ENCODE results near the gene PRDX2. TPM values are rescaled to one million over a fixed set of nuclear protein-coding genes. Genes with fewer than 3 reads are reported as not detected.
A peak's percentile ranks its signal among the peaks of the same experiment; 100 is the strongest.

Gene PRDX2
- total RNA-seq, 1 experiment from 2014 or later = not detected

DNA sequence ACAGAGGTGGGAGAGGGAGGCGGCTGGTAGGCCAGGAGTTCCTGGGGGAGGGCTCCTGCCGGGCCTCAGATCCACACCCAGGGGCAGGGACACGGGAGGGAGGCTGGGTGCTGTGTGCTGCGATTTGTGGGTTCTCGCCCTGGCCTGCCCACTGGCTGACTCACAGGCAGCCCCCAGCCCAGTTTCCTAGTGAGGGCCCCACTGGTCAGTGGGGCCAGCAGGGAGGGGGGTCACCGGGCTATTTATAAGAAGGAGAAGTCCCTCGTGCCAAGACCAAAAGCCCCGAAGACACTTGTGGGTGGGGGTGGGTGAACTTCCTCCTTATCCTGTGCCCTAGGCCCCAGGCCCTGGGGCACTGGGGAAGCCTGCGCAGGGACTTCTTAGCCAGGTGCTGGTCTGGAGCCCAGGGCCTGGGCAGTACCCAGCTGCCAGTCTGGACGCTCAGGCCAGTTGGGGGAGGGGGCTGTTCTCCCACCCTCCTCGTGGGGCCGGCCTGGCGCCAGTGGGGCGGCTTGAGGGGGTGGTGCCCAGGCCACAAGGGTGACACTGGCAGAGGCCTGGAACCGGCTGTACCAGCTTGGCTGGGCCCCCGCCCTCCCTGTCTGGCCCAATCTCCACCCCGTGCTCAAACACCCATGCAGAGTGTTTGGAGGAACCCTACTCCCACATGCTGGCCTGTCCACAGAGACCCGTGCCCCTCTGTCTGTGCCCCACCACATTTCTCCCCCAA lies 15.3 kb downstream of the PRDX2 start:
- in situ Hi-C loops (cut with HindIII; ENCODE audit: low pct_unique_long_range_greater_than_20kb, low sequenced_read_pairs) = no loop called here
- no peak for DNase-seq (ENCODE audit: low read depth)

DNA sequence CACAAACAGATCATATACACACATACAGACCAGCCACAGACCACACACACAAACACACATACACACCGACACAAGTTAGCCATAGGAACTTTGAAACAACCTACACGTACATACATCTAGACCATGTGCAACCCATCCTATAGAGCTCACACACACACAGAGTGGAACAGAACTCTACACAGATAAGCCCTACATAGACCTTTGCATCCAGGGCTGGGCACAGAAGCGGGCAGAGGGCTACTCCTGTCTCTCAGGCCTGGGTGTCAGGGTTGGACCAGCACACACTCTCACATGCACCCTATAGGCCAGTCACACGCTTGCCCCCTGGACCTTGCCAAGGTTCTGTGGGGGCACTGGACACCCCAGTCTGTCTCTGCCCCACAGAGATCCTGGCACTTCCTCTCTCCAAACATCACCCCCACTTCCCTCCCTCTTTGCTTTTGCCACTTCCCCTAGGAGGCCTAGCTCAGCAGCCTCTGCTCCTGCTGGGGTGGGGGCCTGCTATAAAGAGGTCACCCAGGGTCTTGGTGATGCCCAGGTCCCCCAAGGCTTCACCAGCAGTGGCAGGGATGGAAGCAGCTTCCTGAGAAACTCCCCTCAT lies 16.1 kb downstream of the PRDX2 start:
- no peak for DNase-seq (ENCODE audit: low read depth)
- in situ Hi-C loops (cut with HindIII; ENCODE audit: low pct_unique_long_range_greater_than_20kb, low sequenced_read_pairs) = no loop called here

DNA sequence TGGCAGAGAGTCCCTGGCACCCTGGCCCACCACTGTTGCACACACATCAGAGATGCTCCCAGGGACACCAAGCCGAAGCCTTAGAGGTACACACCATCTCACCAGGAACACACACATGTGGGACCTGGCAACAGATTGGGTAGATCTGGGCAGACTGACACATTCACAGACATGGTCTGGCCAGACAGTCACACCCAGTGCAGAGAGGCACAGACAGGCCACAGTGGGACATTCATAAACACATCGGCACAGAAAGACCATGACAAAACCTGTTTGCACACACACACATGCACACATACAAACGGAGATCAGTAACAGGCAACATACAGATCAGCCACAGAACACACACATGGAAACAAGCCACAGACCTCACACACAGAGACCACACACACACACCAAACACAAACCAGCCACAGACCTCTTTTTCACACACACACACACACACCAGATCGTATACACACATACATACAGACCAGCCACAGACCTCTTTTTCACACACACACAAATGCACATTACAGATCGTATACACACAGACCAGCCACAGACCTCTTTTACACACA lies 16.6 kb downstream of the PRDX2 start:
- no peak for DNase-seq (ENCODE audit: low read depth)
- in situ Hi-C loops (cut with HindIII; ENCODE audit: low pct_unique_long_range_greater_than_20kb, low sequenced_read_pairs) = no loop called here

DNA sequence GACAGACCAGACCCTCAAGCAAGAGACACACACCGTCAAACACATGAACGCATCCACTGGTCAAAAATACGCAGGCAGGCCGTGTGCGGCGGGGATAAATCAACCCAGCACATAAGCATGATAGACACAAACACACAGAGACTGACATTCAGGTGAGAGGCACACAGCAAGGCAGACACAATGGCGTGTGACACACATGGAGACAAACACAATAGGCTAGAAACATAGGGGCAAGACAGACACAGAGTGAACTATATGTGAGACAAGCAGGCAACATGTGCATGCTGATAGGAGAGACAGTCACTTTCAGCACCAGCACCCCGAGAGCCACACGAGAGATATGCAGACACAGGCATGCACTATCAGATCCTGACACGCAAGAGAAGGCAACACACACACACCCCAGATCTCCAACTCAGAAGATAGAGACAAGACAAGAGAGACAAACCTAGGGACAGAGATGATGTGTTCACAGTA lies 17.2 kb downstream of the PRDX2 start:
- in situ Hi-C loops (cut with HindIII; ENCODE audit: low pct_unique_long_range_greater_than_20kb, low sequenced_read_pairs) = no loop called here
- DNase-seq (ENCODE audit: low read depth) = no peak

DNA sequence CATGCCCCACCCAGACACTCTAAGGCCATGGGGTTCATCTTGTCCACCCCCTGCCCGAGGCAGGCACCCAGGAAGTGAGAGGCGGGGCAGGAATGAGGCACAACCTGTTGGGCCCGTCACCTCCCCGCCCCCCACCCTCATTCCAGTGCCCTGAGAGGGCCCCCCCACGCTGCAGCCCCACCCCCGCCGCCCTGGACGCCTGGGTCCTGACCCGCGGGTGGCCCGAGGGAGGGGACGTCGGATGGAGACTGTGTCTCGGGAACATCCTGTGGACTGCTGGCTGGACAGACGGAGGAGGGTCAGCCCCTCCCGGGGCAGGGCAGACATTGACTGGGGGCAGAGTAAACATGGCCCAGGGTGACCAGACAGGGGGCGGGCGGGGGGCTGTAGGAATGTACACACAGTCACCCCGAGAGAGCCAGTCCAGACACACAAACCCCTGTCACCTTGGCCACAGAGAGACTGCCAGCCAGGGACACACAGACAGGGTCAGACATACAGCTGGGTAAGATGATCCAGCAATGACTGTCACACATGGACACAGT lies 17.7 kb downstream of the PRDX2 start:
- DNase-seq (ENCODE audit: low read depth) = peak; percentile 72
- in situ Hi-C loops (cut with HindIII; ENCODE audit: low pct_unique_long_range_greater_than_20kb, low sequenced_read_pairs) = no loop called here

DNA sequence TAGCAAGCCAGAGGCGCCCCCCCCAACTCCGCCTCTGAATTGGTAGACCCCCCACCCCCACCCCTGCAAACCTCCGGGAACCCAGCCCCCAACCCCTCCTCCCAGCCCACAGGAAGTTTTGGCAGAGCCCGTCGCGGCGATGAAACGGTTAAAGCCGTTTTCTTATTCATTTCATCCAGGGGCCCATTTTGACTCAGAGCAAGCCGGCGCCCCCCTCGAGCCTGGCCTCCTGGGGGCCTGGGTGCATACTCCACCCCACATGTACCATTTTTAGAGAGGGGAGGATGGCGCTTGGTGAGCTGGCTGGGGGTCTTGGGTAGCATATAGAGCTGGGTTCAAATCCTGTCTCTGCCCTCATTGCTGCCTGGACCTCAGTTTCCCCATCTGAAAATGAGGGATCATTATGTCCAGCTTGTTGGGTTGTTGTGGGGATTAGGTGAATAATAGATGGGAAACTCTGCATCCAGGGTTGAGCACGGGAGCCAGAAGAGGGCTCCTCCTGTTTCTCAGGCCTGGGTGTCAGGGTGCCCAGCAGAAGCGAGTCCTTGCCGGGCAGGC lies 18.2 kb downstream of the PRDX2 start:
- no peak for DNase-seq (ENCODE audit: low read depth)
- in situ Hi-C loops (cut with HindIII; ENCODE audit: low pct_unique_long_range_greater_than_20kb, low sequenced_read_pairs) = no loop called here

DNA sequence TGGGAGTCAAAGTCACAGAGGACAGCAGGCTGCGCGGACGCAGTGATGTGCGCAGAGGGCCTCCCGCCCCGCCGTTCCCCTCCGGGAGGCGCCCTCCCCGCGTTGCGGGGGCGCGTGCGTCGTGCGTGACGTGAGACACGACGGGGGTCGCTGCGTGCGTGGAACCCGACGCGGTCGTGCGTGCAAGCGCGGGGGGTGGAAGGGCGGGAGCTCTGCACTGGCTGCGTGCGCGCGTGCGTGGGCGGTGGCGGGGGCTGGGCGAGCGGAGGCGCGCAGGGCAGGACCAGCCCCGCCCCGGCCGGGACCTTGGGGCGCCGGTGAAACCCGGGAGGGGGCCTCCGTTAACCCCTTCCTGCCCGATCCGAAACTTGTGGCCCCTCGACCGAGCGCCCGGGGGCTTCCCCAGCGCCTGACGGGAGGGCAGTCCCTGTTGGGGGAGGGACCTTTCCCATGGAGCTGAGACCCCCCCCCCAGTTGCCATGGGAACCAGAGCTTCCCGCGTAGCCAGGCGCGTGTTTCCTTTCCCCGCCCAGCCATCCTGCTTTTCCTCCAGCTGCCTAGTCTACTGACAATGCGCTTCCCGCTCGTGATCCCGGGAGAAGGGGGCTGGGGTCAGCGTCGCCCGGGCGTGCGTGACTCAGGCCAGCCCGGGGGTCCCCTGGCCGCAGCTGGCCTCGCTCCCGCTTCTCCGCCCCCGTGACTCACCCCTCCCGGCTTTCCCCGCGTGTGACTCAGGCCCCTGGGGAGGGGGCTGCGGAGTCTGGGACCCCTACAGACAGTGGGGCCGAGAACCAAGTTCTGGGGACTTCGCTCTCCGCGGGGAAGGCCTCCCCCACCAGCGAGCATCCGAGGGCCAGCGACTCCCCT lies 18.9 kb downstream of the PRDX2 start:
- in situ Hi-C loops (cut with HindIII; ENCODE audit: low pct_unique_long_range_greater_than_20kb, low sequenced_read_pairs) = no loop called here
- DNase-seq (ENCODE audit: low read depth) = peak; percentile 89

DNA sequence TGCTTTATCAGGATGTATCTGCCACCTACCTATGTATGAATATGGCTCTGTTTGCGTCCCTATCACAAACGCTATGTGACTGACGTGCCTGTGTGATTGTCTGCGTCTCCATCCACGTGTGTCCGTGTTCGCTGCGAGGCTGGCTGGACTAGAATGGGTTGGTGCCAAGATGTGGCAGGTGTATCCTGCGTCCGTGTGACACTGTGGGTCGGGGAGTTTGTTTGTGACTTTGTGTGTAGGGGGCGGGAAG lies 19.5 kb downstream of the PRDX2 start:
- in situ Hi-C loops (cut with HindIII; ENCODE audit: low pct_unique_long_range_greater_than_20kb, low sequenced_read_pairs) = no loop called here
- no peak for DNase-seq (ENCODE audit: low read depth)

DNA sequence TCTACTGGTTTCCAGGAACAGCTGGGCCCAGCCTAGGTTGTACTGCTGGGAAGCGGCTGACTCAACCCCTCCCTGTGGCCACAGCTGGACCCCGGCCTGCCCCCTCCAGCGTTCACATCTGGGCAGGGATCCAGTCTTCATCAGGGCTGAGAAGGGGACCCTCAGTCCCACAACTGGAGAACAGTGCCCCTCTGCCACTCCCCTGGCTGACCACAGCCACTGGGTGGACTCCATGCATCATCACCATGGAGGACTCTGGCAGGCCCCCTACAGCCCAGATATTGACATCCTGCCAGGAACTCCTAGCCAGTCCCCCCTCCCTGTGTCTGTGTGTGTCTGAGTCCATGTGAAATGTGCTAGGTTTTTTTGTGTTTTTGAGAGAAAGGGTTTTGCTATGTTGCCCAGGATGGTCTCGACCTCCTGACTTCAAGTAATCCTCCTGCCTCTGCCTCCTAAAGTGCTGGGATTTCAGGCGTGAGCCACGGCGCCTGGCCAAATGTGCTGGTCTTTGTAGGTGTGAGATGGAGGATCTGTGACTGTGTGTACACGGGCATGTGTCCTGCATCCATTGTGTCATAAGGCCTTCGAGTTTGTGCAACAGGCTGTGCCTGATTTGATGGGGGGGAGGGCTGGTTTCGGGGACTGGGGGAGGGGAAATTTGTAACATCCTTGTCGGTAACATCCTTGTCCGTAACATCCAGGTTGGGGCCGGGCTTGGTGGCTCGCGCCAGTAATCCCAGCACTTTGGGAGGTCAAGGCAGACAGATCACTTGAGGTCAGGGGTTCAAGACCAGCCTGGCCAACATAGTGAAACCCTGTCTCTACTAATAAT lies 22.2 kb downstream of the PRDX2 start:
- peak; percentile 59 for DNase-seq (ENCODE audit: low read depth)

DNA sequence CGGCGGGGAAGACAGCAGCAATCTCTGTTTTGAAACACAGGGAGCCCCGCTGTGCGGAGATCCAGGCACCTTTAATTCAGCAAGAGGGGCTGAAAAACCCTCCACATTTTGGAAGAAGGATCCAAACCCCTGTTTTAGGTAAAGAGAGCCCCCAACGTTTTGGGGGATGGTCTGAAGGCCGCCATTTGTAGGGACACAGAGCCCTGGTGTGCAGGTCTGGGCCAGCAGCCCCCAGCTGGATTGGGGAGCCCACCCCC lies 22.8 kb downstream of the PRDX2 start:
- in situ Hi-C loops (cut with HindIII; ENCODE audit: low pct_unique_long_range_greater_than_20kb, low sequenced_read_pairs) = no loop called here
- no peak for DNase-seq (ENCODE audit: low read depth)

More for the DNA sequence above, 22.2 kb downstream of the PRDX2 start:
- in situ Hi-C loops (cut with HindIII; ENCODE audit: low pct_unique_long_range_greater_than_20kb, low sequenced_read_pairs) = no loop called here

DNA sequence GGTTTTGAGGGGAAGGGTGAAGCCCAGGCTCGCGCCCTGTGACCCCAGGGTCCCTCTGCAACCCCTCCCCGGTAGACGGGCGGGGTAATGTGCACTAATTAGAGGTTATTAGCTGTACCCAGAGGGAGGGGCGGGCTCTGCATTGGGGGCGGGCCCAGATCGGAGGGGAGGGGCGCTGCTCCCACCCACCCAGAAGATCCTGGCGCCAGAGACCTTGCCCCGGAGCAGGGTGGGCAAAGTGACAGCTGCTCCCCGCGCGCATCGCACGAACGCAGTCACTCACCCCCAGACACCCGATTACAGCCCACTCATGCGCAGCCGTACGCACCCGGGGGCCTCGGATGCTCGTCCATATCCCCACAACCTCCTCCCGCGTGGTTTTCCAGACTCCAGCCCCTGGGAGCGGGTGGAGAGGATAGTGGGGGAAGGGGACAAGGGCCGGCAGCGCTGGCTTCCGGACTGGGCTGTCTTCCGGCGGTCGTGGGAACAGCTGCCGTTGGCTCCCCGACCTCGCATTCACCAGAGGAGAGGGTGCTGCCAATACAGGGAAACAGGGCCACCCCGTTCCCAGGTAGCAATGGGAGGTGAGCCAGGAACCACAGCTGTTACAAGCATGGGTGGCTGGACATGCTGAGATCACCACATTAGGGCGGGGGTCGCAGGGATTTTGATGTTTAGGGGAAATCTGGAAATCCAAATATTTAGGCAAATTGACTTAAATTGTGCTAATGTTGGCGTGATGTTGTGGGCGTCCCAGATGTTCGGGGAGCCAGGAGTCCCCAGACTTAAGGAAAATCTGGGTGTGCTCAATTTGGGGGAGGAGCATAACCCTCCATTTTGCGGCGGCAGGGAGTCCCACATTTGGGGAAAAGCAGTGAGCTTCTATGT lies 23.3 kb downstream of the PRDX2 start:
- in situ Hi-C loops (cut with HindIII; ENCODE audit: low pct_unique_long_range_greater_than_20kb, low sequenced_read_pairs) = no loop called here
- DNase-seq (ENCODE audit: low read depth) = peak; percentile 65

DNA sequence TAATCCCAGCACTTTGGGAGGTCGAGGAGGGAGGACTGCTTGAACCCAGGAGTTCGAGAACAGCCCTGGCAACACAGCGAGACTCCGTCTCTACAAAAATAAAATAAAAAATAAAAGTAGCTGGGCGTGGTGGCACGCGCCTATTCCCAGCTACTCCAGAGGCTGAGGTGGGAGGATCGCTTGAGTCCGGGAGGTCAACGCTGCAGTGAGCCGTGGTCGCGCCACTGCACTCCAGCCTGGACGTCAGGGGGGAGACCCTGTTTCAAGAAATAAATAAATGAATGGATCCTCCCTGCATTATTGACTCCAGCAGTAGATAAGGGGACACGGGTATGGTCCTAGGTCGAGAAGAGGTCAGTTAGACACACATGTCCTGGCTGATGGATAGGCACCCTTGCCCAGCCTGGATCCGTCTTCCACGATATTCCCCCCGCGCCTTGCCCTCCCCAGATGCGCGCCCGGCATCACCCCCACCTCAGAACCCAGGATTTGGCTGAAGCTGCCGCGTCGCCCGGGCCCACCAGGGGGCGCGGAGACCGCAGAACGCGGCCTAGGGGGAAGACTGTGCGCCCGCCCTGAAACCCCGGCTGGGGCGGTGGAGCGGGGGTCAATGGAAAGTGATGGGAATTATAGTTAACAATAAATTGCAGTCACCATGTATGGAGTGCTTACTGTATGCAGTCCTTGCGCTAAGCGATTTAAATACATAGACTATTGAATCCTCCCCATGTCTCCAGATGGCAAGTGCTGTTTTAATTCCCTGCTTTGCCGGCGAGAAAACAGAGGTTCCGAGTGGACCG lies 24.2 kb downstream of the PRDX2 start:
- peak; percentile 74 for DNase-seq (ENCODE audit: low read depth)
- in situ Hi-C loops (cut with HindIII; ENCODE audit: low pct_unique_long_range_greater_than_20kb, low sequenced_read_pairs) = no loop called here

DNA sequence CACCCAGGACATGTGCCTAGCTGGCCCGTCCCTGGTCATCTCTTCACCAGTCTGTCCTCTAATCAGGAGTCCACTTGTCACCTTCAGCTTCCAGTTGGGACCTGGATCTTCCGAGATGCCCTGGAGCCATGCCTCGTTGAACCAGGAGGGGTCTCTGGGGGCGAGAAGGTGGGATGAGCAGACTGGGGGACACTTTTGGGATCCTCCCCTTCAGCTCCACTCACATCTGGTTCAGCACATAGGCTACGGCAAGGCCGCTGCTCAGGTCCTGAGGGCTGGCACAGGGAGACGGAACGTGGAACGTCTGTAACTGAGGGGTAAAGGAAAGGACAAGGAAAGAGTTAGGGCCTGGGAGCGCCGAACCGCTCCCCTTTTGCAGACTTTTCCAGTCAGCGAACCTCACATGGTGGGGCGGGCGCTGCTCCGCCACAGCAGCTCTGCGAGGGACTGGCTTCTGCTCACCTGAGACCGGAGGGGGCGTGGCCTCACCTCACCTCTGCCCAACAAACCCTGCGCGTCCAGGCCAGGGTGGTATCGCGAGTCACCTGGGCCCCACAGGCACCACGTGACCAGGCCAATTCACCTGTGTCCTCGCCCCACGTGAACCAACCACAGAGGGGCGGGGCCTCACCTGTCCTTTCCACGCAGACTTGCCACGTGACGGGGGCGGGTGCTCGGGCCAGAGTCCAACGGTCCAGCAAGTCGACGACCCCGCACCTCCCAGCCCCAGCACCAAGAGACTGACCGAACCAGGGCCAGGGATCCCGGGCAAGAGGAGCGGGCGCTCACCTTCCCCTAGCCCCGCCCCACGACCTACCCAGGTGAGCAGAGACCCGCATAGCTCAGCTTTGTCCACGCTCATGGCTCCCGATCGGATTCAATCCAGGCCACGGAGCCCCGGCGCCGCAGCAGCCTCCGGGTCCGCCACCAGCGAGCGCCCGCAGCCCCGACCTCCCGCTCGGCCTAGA lies 26.7 kb downstream of the PRDX2 start, which contains the start of gene HOOK2:
TSS of gene HOOK2 (minus strand) at position 965 of the 968 bp plus-strand sequence. CDS start at position 862, 103 bp downstream.
- peak; percentile 42 for DNase-seq (ENCODE audit: low read depth)
- in situ Hi-C loops (cut with HindIII; ENCODE audit: low pct_unique_long_range_greater_than_20kb, low sequenced_read_pairs) = no loop called here

DNA sequence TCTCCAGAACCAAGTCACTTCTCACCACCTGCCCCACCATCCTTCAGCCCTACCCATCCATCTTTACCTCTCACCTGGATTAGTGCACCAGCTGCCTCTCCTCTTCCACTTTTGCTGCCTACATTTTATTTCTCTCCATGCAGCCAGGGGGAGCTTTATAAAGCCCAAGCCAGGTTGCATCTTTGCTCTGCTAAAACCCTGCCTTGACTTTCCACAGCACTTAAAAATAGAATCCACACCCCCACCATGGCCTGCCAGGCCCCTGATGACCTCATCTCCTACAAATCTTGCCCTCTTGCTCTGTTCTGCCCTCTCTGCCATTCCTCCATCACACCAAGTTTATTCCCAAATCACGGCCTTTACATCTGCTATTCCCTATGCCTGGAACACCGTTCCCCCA lies 28.0 kb downstream of the PRDX2 start:
- DNase-seq (ENCODE audit: low read depth) = no peak
- in situ Hi-C loops (cut with HindIII; ENCODE audit: low pct_unique_long_range_greater_than_20kb, low sequenced_read_pairs) = no loop called here

DNA sequence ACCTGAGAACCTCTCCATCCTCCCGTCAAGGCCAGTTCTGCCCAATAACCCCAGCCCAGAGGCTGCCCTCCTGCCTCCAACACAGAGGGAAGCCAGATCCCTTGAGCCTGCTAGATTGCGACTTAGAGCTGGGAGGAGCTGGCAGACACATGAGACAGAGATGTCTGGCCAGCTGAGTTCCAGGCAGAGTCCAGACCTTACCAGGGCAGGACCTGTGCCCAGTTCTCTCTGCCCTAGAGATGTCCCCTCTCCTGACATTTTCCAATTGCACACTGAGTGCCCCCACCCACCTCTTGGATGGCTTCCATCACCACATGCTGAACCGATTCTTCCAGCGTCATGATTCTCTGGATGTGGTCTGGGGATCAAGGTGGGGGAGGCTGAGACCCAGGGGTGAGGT lies 29.3 kb downstream of the PRDX2 start:
- in situ Hi-C loops (cut with HindIII; ENCODE audit: low pct_unique_long_range_greater_than_20kb, low sequenced_read_pairs) = no loop called here
- no peak for DNase-seq (ENCODE audit: low read depth)

Data from Caki2 (cell line).